ENCODE results near the gene RBM4. TPM values are rescaled to one million over a fixed set of nuclear protein-coding genes. Genes with fewer than 3 reads are reported as not detected.

RBM4 gene
- total RNA-seq, 1 experiment from 2014 or later, result 245 TPM

DNA sequence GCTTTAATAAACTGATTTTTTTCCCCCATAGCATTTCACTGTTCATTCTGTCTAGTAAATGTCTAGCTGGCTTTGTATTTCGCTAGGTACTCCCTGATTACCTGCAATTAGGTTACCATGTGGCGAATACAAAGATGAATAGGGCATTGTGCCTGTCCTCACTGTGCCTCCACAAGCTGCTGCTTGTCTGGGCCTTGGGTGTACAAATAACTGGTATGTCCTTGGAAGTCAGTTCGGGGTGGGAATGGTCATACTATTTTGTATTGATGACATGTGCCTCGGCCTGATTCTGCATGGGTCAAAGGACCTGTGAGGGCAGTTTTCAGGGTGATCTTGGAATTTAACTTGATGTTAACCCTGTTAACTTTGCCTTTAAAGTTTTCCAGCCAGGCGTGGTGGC, 11.4 kb downstream of the RBM4 start:
- POLR2A ChIA-PET (ENCODE audit: low non-redundant PET), result no interaction called here
- intact Hi-C loops (cut with micrococcal nuclease; ENCODE audit: unreplicated experiment), result no loop called here
- Histone ChIP-seq H3K9me3 (ENCODE audit: low read depth, low read length, poor library complexity, severe bottlenecking) (no peaks in the 10 kb centered on the region), H3K36me3 (ENCODE audit: insufficient read depth, low read length, poor library complexity, severe bottlenecking) (peaks cover 89% of the 10 kb centered on the region), H3K27me3 (replicated peaks; ENCODE audit: insufficient read depth, low read depth, low read length, poor library complexity) (no peaks in the 10 kb centered on the region), H3K4me1 (ENCODE audit: insufficient read depth, low read length, poor library complexity, severe bottlenecking) (no peaks in the 10 kb centered on the region), H3K27ac (ENCODE audit: low read depth, low read length, poor library complexity, severe bottlenecking) (no peak overlapping the region), H3K4me3 (ENCODE audit: low read depth, low read length, poor library complexity, severe bottlenecking) (no peak overlapping the region)
- DNase-seq (ENCODE audit: low spot score), result no peak
- CTCF ChIA-PET, result no interaction called here
- no peak for TF ChIP-seq CTCF (conservative IDR thresholded peaks at IDR 0.05; ENCODE audit: low read depth, low read length)
- no peak for TF ChIP-seq EZH2 (IDR thresholded peaks at IDR 0.05; ENCODE audit: borderline replicate concordance, low read depth, low read length, poor library complexity, severe bottlenecking)
- no TSS peak for BruUV-seq (replicated peaks)

GRCh38 chr11:66651016-66651415, 12.5 kb downstream of the RBM4 start:
- POLR2A ChIA-PET (ENCODE audit: low non-redundant PET), result no interaction called here
- Histone ChIP-seq H3K9me3 (ENCODE audit: low read depth, low read length, poor library complexity, severe bottlenecking) (no peaks in the 10 kb centered on the region), H3K36me3 (ENCODE audit: insufficient read depth, low read length, poor library complexity, severe bottlenecking) (peaks cover 82% of the 10 kb centered on the region), H3K27me3 (replicated peaks; ENCODE audit: insufficient read depth, low read depth, low read length, poor library complexity) (no peaks in the 10 kb centered on the region), H3K4me3 (ENCODE audit: low read depth, low read length, poor library complexity, severe bottlenecking) (no peak overlapping the region), H3K4me1 (ENCODE audit: insufficient read depth, low read length, poor library complexity, severe bottlenecking) (no peaks in the 10 kb centered on the region), H3K27ac (ENCODE audit: low read depth, low read length, poor library complexity, severe bottlenecking) (no peak overlapping the region)
- intact Hi-C loops (cut with micrococcal nuclease; ENCODE audit: unreplicated experiment), result no loop called here
- CTCF ChIA-PET, result no interaction called here
- TF ChIP-seq CTCF (conservative IDR thresholded peaks at IDR 0.05; ENCODE audit: low read depth, low read length), result no peak
- TF ChIP-seq EZH2 (IDR thresholded peaks at IDR 0.05; ENCODE audit: borderline replicate concordance, low read depth, low read length, poor library complexity, severe bottlenecking), result no peak
- DNase-seq (ENCODE audit: low spot score), result no peak
- no TSS peak for BruUV-seq (replicated peaks)

- CTCF ChIA-PET, result no interaction called here
- H3K4me3 ChIP-seq (ENCODE audit: low read depth, low read length, poor library complexity, severe bottlenecking), result no peak overlapping the region
Measured at GRCh38 chr11:66652651-66653050, 14.1 kb downstream of the RBM4 start.

More at GRCh38 chr11:66652651-66653050, 14.1 kb downstream of the RBM4 start:
- intact Hi-C loops (cut with micrococcal nuclease; ENCODE audit: unreplicated experiment), result no loop called here
- H3K27ac ChIP-seq (ENCODE audit: low read depth, low read length, poor library complexity, severe bottlenecking), result no peak overlapping the region
- H3K9me3 ChIP-seq (ENCODE audit: low read depth, low read length, poor library complexity, severe bottlenecking), result no peaks in the 10 kb centered on the region
- TSS peak; percentile 0 for BruUV-seq (replicated peaks)
- no peaks in the 10 kb centered on the region for H3K27me3 ChIP-seq (replicated peaks; ENCODE audit: insufficient read depth, low read depth, low read length, poor library complexity)
- POLR2A ChIA-PET (ENCODE audit: low non-redundant PET), result no interaction called here
- TF ChIP-seq CTCF (conservative IDR thresholded peaks at IDR 0.05; ENCODE audit: low read depth, low read length), result no peak
- TF ChIP-seq EZH2 (IDR thresholded peaks at IDR 0.05; ENCODE audit: borderline replicate concordance, low read depth, low read length, poor library complexity, severe bottlenecking), result no peak
- no peaks in the 10 kb centered on the region for H3K4me1 ChIP-seq (ENCODE audit: insufficient read depth, low read length, poor library complexity, severe bottlenecking)
- peaks cover 80% of the 10 kb centered on the region for H3K36me3 ChIP-seq (ENCODE audit: insufficient read depth, low read length, poor library complexity, severe bottlenecking)
- DNase-seq (ENCODE audit: low spot score), result no peak
